ENCODE results near the gene TATDN3.

Gene TATDN3

DNA sequence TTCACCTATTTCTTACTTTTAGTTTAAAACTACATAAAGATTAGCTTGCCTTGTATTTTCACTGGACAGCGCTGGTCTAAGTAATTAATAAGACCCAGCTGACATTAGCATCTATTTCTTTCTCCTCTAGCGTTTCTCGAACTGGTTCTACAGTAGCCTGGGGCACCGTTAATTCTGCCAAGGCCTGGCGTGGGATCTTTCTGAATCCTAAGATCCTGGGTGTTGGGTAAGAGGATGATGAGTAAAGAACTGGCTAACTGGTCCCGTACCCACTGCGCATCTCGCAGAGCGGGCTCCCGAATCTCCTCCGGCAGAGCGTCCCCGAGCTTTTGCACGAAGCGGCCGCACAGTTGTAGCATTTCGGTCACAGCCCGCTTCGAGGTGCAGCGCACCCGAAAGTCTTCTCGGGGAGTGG is 426 bp upstream of the TATDN3 start:
- H3K4me3 ChIP-seq (replicated peaks; ENCODE audit: low read depth, low read length) = peak overlapping the region; percentile 98
- DNase-seq (ENCODE audit: low read depth) = peak; percentile 81
- TF ChIP-seq CTCF (IDR thresholded peaks at IDR 0.05; ENCODE audit: low read length, missing control alignments) = no peak

DNA sequence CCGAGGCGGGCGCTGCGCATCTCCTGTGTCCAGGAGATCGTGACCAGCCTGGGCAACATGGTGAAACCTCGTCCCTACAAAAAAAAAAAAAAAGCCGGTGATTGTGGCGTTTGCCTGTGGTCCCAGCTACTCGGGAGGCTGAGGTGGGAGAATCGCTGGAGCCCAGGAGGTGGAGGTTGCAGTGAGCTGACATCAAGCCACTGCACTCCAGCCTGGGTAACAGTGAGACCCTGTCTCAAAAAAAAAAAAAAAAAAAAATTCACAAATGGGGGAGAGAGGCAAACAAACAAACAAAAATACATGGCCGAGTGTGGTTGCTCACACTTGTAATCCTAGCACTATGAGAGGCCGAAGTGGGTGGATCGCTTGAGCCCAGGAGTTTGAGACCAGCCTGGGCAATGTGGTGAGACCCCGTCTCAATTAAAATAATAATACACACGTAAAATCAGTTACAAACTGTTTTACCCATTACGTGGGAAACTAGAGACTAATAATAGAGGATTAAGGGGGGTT is 758 bp downstream of the TATDN3 start:
- peak overlapping the region; percentile 98 for H3K4me3 ChIP-seq (replicated peaks; ENCODE audit: low read depth, low read length)
- no peak for TF ChIP-seq CTCF (IDR thresholded peaks at IDR 0.05; ENCODE audit: low read length, missing control alignments)
- no peak for DNase-seq (ENCODE audit: low read depth)

DNA sequence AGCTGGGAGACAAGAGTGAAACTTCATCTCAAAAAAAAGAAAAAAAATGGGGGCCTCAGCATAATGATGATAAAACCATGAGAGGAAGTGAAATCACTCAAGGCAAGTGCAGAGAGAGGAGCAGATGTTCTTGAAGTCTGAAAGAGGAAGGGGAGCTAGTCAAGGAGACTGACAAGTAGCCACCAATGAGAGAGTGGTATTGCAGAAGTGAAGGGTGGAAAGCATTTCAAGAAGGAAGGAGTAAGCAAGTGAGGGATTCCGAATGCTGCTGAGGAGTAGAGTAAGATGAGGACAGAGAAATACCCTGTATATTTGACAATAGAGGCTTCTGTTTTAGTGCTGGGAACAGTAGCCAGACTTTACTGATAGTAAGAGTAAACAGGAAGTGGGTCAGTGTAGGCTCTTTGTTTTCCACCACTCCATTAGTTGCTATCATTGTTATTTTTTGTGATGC is 2.9 kb downstream of the TATDN3 start:
- peak; percentile 50 for DNase-seq (ENCODE audit: low read depth)
- H3K4me3 ChIP-seq (replicated peaks; ENCODE audit: low read depth, low read length) = no peak overlapping the region

DNA sequence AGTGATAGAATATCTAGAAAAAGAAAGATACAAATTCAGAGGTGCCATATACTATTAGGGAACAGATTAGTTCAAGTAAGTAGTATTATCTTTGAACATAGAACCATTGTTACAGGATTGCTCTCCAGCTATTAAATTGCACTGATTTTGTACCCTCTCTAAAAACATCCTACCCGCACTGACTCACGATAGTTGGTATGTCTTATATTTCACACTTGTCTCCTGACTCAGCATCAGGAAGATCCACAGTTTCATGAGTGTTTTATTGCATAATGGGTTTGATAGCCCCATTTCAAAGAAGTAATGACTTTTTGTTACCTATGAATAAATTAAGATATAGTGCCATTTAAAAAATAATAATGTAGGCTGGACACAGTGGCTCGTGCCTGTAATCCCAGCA is 6.0 kb downstream of the TATDN3 start:
- H3K4me3 ChIP-seq (replicated peaks; ENCODE audit: low read depth, low read length) = no peak overlapping the region
- no peak for TF ChIP-seq CTCF (IDR thresholded peaks at IDR 0.05; ENCODE audit: low read length, missing control alignments)
- no peak for DNase-seq (ENCODE audit: low read depth)

More for the DNA sequence above, 2.9 kb downstream of the TATDN3 start:
- no peak for TF ChIP-seq CTCF (IDR thresholded peaks at IDR 0.05; ENCODE audit: low read length, missing control alignments)

- no peak overlapping the region for H3K4me3 ChIP-seq (replicated peaks; ENCODE audit: low read depth, low read length)
- no peak for DNase-seq (ENCODE audit: low read depth)
- TF ChIP-seq CTCF (IDR thresholded peaks at IDR 0.05; ENCODE audit: low read length, missing control alignments) = no peak
Measured at GRCh38 chr1:212805767-212806166, 14.1 kb downstream of the TATDN3 start.

- no peak overlapping the region for H3K4me3 ChIP-seq (replicated peaks; ENCODE audit: low read depth, low read length)
- TF ChIP-seq CTCF (IDR thresholded peaks at IDR 0.05; ENCODE audit: low read length, missing control alignments) = peak; percentile 29
- DNase-seq (ENCODE audit: low read depth) = peak; percentile 31
Measured at GRCh38 chr1:212814537-212815334, 23.0 kb downstream of the TATDN3 start.
